Osteoblast (primary cell): ENCODE data around the gene PABPN1. TPM values are rescaled to one million over a fixed set of nuclear protein-coding genes. Genes with fewer than 3 reads are reported as not detected.

Experiments
- DNase-seq: peaks from one replicate; pipeline ENCODE4 v3.0.0; 2011; ENCODE audit warnings: low spot score, mixed read lengths; ENCODE audit not compliant: insufficient read length; ENCODE audit errors: missing footprints
- H2AFZ ChIP-seq: 2 replicates; pipeline ENCODE4 v1.6.0; 2011; ENCODE audit warnings: mild to moderate bottlenecking, low read length
- H3K27ac ChIP-seq: 2 replicates; pipeline ENCODE4 v1.5.1; 2011; ENCODE audit warnings: mild to moderate bottlenecking, low read depth, low read length, moderate library complexity
- H3K27me3 ChIP-seq: 2 replicates; pipeline ENCODE4 v1.6.0; 2012; ENCODE audit warnings: mild to moderate bottlenecking, control low read depth, inconsistent platforms, low read length, moderate library complexity; ENCODE audit not compliant: insufficient read depth
- H3K36me3 ChIP-seq: 2 replicates; pipeline ENCODE4 v1.5.1; 2011; ENCODE audit warnings: mild to moderate bottlenecking, low read length, control low read depth, moderate library complexity; ENCODE audit not compliant: insufficient read depth
- H3K4me1 ChIP-seq: 2 replicates; pipeline ENCODE4 v1.5.1; 2011; ENCODE audit warnings: mild to moderate bottlenecking, low read length, control low read depth, moderate library complexity; ENCODE audit not compliant: insufficient read depth
- H3K4me2 ChIP-seq: 2 replicates; pipeline ENCODE4 v1.6.0; 2011; ENCODE audit warnings: mild to moderate bottlenecking, low read length; ENCODE audit not compliant: insufficient read depth
- H3K4me3 ChIP-seq: fragments of 200-600 bp; sonication (generic); 3 replicates; pipeline ENCODE4 v1.5.1; 2012; ENCODE audit warnings: mild to moderate bottlenecking, low read length, inconsistent platforms; ENCODE audit not compliant: insufficient read depth
- H3K79me2 ChIP-seq: 2 replicates; pipeline ENCODE4 v1.6.0; 2012; ENCODE audit warnings: mild to moderate bottlenecking, low read length, control low read depth, inconsistent platforms; ENCODE audit not compliant: insufficient read depth
- H3K9me3 ChIP-seq: 2 replicates; pipeline ENCODE4 v1.5.1; 2011; ENCODE audit warnings: low read depth, low read length, control low read depth
- H4K20me1 ChIP-seq: 2 replicates; pipeline ENCODE4 v1.6.0; 2012; ENCODE audit warnings: mild to moderate bottlenecking, low read length, control low read depth; ENCODE audit not compliant: insufficient read depth
- total RNA-seq: library from RNA; depleted of rRNA; stranded (reverse); fragments of >200 nt; gene quantifications from 2 replicates; pipeline ENCODE4 v1.2.3, GENCODE V29; 2012
- TF ChIP-seq, protein P1 (sequence below): IDR thresholded peaks from 2 replicates; pipeline ENCODE4 v1.5.1; 2011; ENCODE audit warnings: mild to moderate bottlenecking, low read depth, low read length, moderate library complexity; ENCODE audit errors: extremely low read depth

PABPN1 gene
- total RNA-seq, 1 donor: 42.3 TPM

DNA sequence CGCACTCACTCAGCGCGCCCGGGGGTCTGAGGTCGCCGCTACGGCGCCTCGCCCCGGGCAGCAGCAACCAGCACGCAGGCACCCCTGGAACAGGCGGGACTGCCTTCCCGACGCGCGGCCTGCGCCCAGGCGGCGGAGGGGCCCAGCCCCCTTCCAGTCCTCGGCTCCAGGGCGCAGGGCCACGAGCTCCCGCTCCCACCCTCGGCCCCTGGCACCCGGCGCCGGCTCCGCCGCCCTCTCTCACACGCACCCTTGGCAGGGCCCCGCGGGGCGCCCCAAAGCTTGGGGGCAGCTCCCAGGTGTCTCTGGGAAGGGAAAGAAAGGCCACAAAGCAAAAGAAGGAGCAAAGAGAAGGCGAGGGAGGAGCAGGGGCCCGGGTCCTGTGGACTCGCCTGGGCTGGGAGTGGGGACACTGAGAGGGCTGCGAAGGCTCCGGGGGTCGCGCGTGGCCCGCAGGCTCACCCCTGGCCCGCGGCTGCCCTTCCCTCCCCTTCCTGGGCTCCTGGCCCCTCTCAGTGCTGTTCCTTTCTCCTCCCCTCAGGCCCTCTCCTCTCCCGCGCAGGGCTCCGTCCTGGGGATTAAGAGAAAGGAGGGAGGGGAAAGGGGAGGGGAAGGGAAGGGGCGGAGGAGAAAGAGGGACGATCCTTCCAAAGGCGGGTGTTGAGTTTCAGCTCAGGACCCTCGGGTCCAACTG lies 44.6 kb downstream of the PABPN1 start:
- Histone ChIP-seq H3K9me3 (no peaks in the 10 kb centered on the region), H4K20me1 (no peaks in the 10 kb centered on the region), H3K27me3 (peaks cover 10% of the 10 kb centered on the region), H2AFZ (no peak overlapping the region), H3K4me2 (peak overlapping the region; percentile 81), H3K79me2 (peaks cover 4% of the 10 kb centered on the region), H3K27ac (no peak overlapping the region), H3K4me1 (peaks cover 5% of the 10 kb centered on the region), H3K36me3 (no peaks in the 10 kb centered on the region), H3K4me3 (peak overlapping the region; percentile 76)
- TF ChIP-seq, protein P1, sequence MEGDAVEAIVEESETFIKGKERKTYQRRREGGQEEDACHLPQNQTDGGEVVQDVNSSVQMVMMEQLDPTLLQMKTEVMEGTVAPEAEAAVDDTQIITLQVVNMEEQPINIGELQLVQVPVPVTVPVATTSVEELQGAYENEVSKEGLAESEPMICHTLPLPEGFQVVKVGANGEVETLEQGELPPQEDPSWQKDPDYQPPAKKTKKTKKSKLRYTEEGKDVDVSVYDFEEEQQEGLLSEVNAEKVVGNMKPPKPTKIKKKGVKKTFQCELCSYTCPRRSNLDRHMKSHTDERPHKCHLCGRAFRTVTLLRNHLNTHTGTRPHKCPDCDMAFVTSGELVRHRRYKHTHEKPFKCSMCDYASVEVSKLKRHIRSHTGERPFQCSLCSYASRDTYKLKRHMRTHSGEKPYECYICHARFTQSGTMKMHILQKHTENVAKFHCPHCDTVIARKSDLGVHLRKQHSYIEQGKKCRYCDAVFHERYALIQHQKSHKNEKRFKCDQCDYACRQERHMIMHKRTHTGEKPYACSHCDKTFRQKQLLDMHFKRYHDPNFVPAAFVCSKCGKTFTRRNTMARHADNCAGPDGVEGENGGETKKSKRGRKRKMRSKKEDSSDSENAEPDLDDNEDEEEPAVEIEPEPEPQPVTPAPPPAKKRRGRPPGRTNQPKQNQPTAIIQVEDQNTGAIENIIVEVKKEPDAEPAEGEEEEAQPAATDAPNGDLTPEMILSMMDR: no peak
- no peak for DNase-seq

DNA sequence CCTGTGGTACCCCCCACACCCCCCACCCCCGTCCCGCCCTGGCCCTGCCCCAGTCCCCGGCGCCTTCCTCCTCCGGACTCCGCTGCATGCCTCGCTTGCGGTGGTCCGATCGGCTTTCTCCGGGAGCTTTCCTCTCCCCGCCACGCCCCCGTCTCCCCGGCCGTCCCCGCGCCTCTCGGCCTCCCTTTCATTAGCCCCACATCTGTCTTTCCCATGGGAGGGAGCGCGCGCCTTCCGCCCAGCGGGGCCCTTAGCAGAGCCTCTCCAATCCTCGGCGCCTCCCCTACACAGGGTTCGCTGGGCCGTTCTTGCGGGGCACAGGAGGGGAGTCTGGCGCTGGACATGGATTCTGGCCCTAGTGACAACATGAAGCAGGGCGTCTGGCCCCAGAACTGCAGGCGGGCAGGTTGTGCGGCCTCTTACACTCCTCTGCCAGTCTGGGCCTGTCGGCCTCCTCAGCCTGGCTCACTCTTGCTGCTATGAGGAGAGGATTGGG lies 45.2 kb downstream of the PABPN1 start:
- Histone ChIP-seq H3K4me3 (peak overlapping the region; percentile 76), H3K27ac (no peak overlapping the region), H3K79me2 (peaks cover 4% of the 10 kb centered on the region), H3K36me3 (no peaks in the 10 kb centered on the region), H3K9me3 (no peaks in the 10 kb centered on the region), H2AFZ (peak overlapping the region; percentile 76), H3K4me2 (peak overlapping the region; percentile 81), H4K20me1 (no peaks in the 10 kb centered on the region), H3K27me3 (peaks cover 12% of the 10 kb centered on the region), H3K4me1 (peaks cover 5% of the 10 kb centered on the region)
- TF ChIP-seq, protein P1: no peak
- peak; percentile 93 for DNase-seq

DNA sequence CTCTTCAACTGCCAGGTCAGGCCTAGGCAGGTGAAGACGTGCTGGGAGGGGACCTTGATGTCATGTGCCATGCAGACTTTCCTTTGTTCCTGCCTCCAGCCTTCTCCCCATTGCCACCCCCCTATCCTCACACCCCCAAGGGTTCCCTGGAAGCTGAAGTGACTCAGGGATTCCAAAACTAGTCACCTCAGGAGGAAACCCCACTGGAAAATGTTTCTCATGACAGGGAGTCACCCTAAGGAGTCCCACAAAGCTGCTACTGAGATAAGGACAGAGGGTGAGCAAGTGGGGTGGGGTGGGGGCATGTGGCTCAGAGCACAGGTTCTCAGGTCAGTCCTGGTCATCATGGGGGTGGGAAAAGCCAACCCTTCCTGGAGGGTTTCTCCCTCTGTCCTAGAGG lies 49.0 kb downstream of the PABPN1 start:
- peaks cover 27% of the 10 kb centered on the region for H3K27me3 ChIP-seq
- H3K27ac ChIP-seq: no peak overlapping the region
- H2AFZ ChIP-seq: no peak overlapping the region
- no peak overlapping the region for H3K4me3 ChIP-seq
- no peaks in the 10 kb centered on the region for H3K4me1 ChIP-seq
- no peaks in the 10 kb centered on the region for H3K36me3 ChIP-seq
- H4K20me1 ChIP-seq: no peaks in the 10 kb centered on the region
- TF ChIP-seq, protein P1: no peak
- no peak overlapping the region for H3K4me2 ChIP-seq
- no peak for DNase-seq
- H3K79me2 ChIP-seq: no peaks in the 10 kb centered on the region
- H3K9me3 ChIP-seq: no peaks in the 10 kb centered on the region

DNA sequence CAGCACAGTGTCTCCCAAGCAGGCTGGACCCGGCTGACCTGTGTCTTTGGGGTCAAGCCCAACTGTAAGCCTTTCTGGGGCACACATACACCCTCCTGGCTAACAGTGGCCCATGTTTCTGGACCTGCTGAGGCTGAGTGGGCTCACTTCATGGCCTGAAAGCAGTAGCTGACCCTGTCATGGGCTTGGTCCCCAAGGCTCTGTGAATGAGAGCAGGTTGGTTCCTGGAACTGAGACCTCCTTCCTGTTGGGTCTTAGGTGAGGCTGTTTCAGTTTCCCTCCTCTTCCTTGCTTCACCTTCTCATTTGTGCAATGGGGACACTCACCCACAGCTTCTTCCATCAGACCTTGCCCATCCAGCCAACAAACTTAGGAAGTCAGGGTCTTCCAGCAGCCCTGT lies 50.6 kb downstream of the PABPN1 start:
- Histone ChIP-seq H3K4me1 (no peaks in the 10 kb centered on the region), H2AFZ (no peak overlapping the region), H3K79me2 (no peaks in the 10 kb centered on the region), H3K4me2 (no peak overlapping the region), H3K27ac (no peak overlapping the region), H4K20me1 (no peaks in the 10 kb centered on the region), H3K9me3 (no peaks in the 10 kb centered on the region), H3K36me3 (no peaks in the 10 kb centered on the region), H3K4me3 (no peak overlapping the region), H3K27me3 (peaks cover 31% of the 10 kb centered on the region)
- DNase-seq: no peak
- TF ChIP-seq, protein P1: no peak
